Activated T-cell treated with anti-CD3 and anti-CD28 coated beads, Interleukin-2, amount 50 U/mL, for 48 hours (primary cell): Measurements from ENCODE around the gene INTS3.
"Not testable (repeated sequence)": the region's sequence is repeated elsewhere in the genome, so short reads cannot be mapped to it uniquely, and the experiment has no call there.

Experiments used
- DNase-seq, 2 experiments: peaks; one replicate each; pipeline ENCODE4 v3.0.0-alpha.2; 2020

Gene INTS3

GRCh38 chr1:153760440-153760839, 32.6 kb downstream of the INTS3 start:
- DNase-seq: no peak

- DNase-seq: no peak
Measured at GRCh38 chr1:153763365-153764225, 35.7 kb downstream of the INTS3 start.

- DNase-seq: no peak
Measured at GRCh38 chr1:153764310-153764709, 36.5 kb downstream of the INTS3 start.

GRCh38 chr1:153766663-153767062, 38.8 kb downstream of the INTS3 start:
- DNase-seq: not testable (repeated sequence)

GRCh38 chr1:153767519-153767918, 39.7 kb downstream of the INTS3 start:
- DNase-seq: no peak

- no peak for DNase-seq
Measured at GRCh38 chr1:153768316-153769181, 40.7 kb downstream of the INTS3 start.

- DNase-seq: no peak
Measured at GRCh38 chr1:153769221-153769620, 41.4 kb downstream of the INTS3 start.

- no peak for DNase-seq
Measured at GRCh38 chr1:153770797-153771196, 42.9 kb downstream of the INTS3 start.

GRCh38 chr1:153771261-153771660, 43.4 kb downstream of the INTS3 start:
- DNase-seq: no peak

GRCh38 chr1:153771841-153772593, 44.2 kb downstream of the INTS3 start:
- no peak for DNase-seq

- DNase-seq: no peak
Measured at GRCh38 chr1:153773096-153773921, 45.5 kb downstream of the INTS3 start.

GRCh38 chr1:153774026-153774595, 46.3 kb downstream of the INTS3 start:
- DNase-seq: no peak

- no peak for DNase-seq
Measured at GRCh38 chr1:153774780-153775457, 47.1 kb downstream of the INTS3 start, which contains the start of gene SLC27A3. SLC27A3 (plus strand) TSS chr1:153775407; CDS start chr1:153775498, 91 bp downstream.

GRCh38 chr1:153775458-153776327, 47.8 kb downstream of the INTS3 start:
- DNase-seq: peak; percentile 71 to 79

GRCh38 chr1:153776352-153776751, 48.5 kb downstream of the INTS3 start:
- no peak for DNase-seq

- no peak for DNase-seq
Measured at GRCh38 chr1:153776845-153777370, 49.1 kb downstream of the INTS3 start.

- DNase-seq: no peak
Measured at GRCh38 chr1:153777648-153778047, 49.8 kb downstream of the INTS3 start.

- DNase-seq: no peak
Measured at GRCh38 chr1:153778051-153778823, 50.4 kb downstream of the INTS3 start.
